Naive thymus-derived CD4-positive, alpha-beta T cell (primary cell): ENCODE results near the gene EYS. TPM values are rescaled to one million over a fixed set of nuclear protein-coding genes. Genes with fewer than 3 reads are reported as not detected.
"Not testable (repeated sequence)": the region's sequence is repeated elsewhere in the genome, so short reads cannot be mapped to it uniquely, and the experiment has no call there.

Experiments used
- ATAC-seq: fragments of 150-1000 bp; cut with Tn5 transposase; 2 replicates; pipeline ENCODE4 v1.10.0; 2021; ENCODE audit warnings: mild to moderate bottlenecking, moderate library complexity
- CTCF ChIA-PET: fragments of 350-600 bp; sonication (Branson Sonifier 250); formaldehyde crosslinking; loops from one replicate; lab custom pipeline; 2021; ENCODE audit warnings: antibody characterized with exemption; lab: Charles Lee
- POLR2A ChIA-PET: fragments of 350-600 bp; sonication (Branson Sonifier 250); formaldehyde crosslinking; loops from one replicate; lab custom pipeline; 2021; ENCODE audit warnings: antibody characterized with exemption, inconsistent platforms; lab: Charles Lee
- DNase-seq, 9 donors: peaks; one replicate each; pipeline versions ENCODE4 v3.0.0 to v3.0.0-alpha.2; 2020 to 2022; ENCODE audit warnings: mixed read lengths in 1 of 9
- H3K27ac ChIP-seq: one replicate; pipeline ENCODE4 v1.7.0; 2013; ENCODE audit warnings: mild to moderate bottlenecking, low read depth, low read length, moderate library complexity
- H3K27me3 ChIP-seq, 2 donors: one replicate each; pipeline ENCODE4 v1.7.0; 2013; ENCODE audit warnings: low read length in 2 of 2, mild to moderate bottlenecking in 2 of 2, moderate library complexity in 2 of 2; ENCODE audit not compliant: control insufficient read depth in 2 of 2, insufficient read depth in 2 of 2
- H3K36me3 ChIP-seq, 3 experiments: 1 replicate in 2 of 3; 2 replicates in 1 of 3; pipeline ENCODE4 v1.7.0; 2013; ENCODE audit warnings: low read length in 3 of 3, mild to moderate bottlenecking in 3 of 3, moderate library complexity in 1 of 3; ENCODE audit not compliant: insufficient read depth in 3 of 3, control insufficient read depth in 2 of 3
- H3K4me1 ChIP-seq, 2 donors: one replicate each; pipeline ENCODE4 v1.7.0; 2013; ENCODE audit warnings: low read length in 2 of 2, mild to moderate bottlenecking in 2 of 2, moderate library complexity in 1 of 2; ENCODE audit not compliant: control insufficient read depth in 2 of 2, insufficient read depth in 2 of 2
- H3K4me3 ChIP-seq: 2 replicates; pipeline ENCODE4 v1.7.0; 2013; ENCODE audit warnings: mild to moderate bottlenecking, low read length
- H3K9me3 ChIP-seq, 3 experiments: 1 replicate in 2 of 3; 2 replicates in 1 of 3; pipeline ENCODE4 v1.7.0; 2013; ENCODE audit warnings: low read length in 3 of 3; ENCODE audit not compliant: control insufficient read depth in 2 of 3
- H3K27ac Mint-ChIP-seq, 9 donors: one replicate each; pipeline ENCODE4 v1.8.0; 2020 to 2022; ENCODE audit warnings: mixed read lengths in 9 of 9, mild to moderate bottlenecking in 8 of 9, moderate library complexity in 5 of 9, inconsistent platforms in 2 of 9
- H3K27me3 Mint-ChIP-seq, 5 donors: one replicate each; pipeline ENCODE4 v1.8.0; 2021 to 2022; ENCODE audit warnings: mixed read lengths in 5 of 5, mild to moderate bottlenecking in 1 of 5
- H3K36me3 Mint-ChIP-seq, 5 donors: one replicate each; pipeline ENCODE4 v1.8.0; 2020 to 2022; ENCODE audit warnings: mixed read lengths in 5 of 5, mild to moderate bottlenecking in 3 of 5, inconsistent platforms in 1 of 5
- H3K4me1 Mint-ChIP-seq, 7 donors: one replicate each; pipeline ENCODE4 v1.8.0; 2020 to 2022; ENCODE audit warnings: mixed read lengths in 7 of 7, mild to moderate bottlenecking in 3 of 7, inconsistent platforms in 1 of 7
- H3K4me3 Mint-ChIP-seq, 10 donors: one replicate each; pipeline ENCODE4 v1.8.0; 2020 to 2022; ENCODE audit warnings: mild to moderate bottlenecking in 10 of 10, mixed read lengths in 10 of 10, moderate library complexity in 6 of 10, inconsistent platforms in 2 of 10
- H3K9me3 Mint-ChIP-seq, 11 donors: one replicate each; pipeline ENCODE4 v1.8.0; 2020 to 2022; ENCODE audit warnings: mixed read lengths in 11 of 11, mild to moderate bottlenecking in 4 of 11, inconsistent platforms in 1 of 11, moderate library complexity in 1 of 11
- intact Hi-C, 2 donors: fragments of 100-400 bp; cut with micrococcal nuclease; formaldehyde crosslinking; loops; one replicate each; pipeline ENCODE4 v1.15.1; 2023
- polyA plus RNA-seq, 2 donors: library from polyadenylated mRNA; unstranded; fragments of 300-500 nt; fragmentation: Illumina TruSeq; gene quantifications; one replicate each; pipeline ENCODE4 v1.2.3, GENCODE V29; 2021
- total RNA-seq, 6 experiments: library from RNA in 5 of 6; stranded (reverse) in 5 of 6; gene quantifications; 1 replicate in 5 of 6; 2 replicates in 1 of 6; pipeline ENCODE4 v1.2.3 and lab custom pipeline; 2021 to 2026

The EYS gene
- total and polyA plus RNA-seq, 7 experiments from 2014 or later = 0.07 to 0.21 (median 0.13) TPM; not detected in 4

GRCh38 chr6:65524232-65524631, 182.8 kb downstream of the EYS start:
- ATAC-seq = no peak
- Histone ChIP-seq H3K36me3 (no peaks in the 10 kb centered on the region), H3K27ac (no peak overlapping the region), H3K4me3 (no peak overlapping the region), H3K27me3 (no peaks in the 10 kb centered on the region), H3K9me3 (no peaks in the 10 kb centered on the region), H3K4me1 (no peaks in the 10 kb centered on the region)
- DNase-seq = no peak
- ChIA-PET CTCF (no interaction called here), POLR2A (no interaction called here)
- peaks cover 0 to 3% (median 0%) of the 10 kb centered on the region in 5 donors for H3K36me3 Mint-ChIP-seq
- H3K27ac Mint-ChIP-seq = no peak overlapping the region
- peaks cover under 1 to 29% (median 4%) of the 10 kb centered on the region in 11 donors for H3K9me3 Mint-ChIP-seq
- H3K27me3 Mint-ChIP-seq = no peaks in the 10 kb centered on the region
- intact Hi-C loops = no loop called here
- no peak overlapping the region for H3K4me3 Mint-ChIP-seq
- H3K4me1 Mint-ChIP-seq = no peaks in the 10 kb centered on the region

GRCh38 chr6:65505736-65506135, 201.3 kb downstream of the EYS start:
- H3K36me3 ChIP-seq = no peaks in the 10 kb centered on the region
- H3K9me3 ChIP-seq = no peaks in the 10 kb centered on the region
- Mint-ChIP-seq H3K4me1 (no peaks in the 10 kb centered on the region), H3K9me3 (peaks cover 0 to 33% (median 4%) of the 10 kb centered on the region in 11 donors), H3K4me3 (no peak overlapping the region), H3K27me3 (no peaks in the 10 kb centered on the region), H3K27ac (no peak overlapping the region), H3K36me3 (no peaks in the 10 kb centered on the region)
- no peaks in the 10 kb centered on the region for H3K4me1 ChIP-seq
- H3K27ac ChIP-seq = no peak overlapping the region
- H3K27me3 ChIP-seq = no peaks in the 10 kb centered on the region
- intact Hi-C loops = no loop called here
- POLR2A ChIA-PET = no interaction called here
- DNase-seq = no peak
- CTCF ChIA-PET = no interaction called here
- ATAC-seq = no peak
- H3K4me3 ChIP-seq = no peak overlapping the region

GRCh38 chr6:65501045-65501444, 206.0 kb downstream of the EYS start:
- no peaks in the 10 kb centered on the region for H3K36me3 Mint-ChIP-seq
- Histone ChIP-seq H3K4me1 (no peaks in the 10 kb centered on the region), H3K27me3 (no peaks in the 10 kb centered on the region), H3K27ac (no peak overlapping the region), H3K4me3 (no peak overlapping the region), H3K9me3 (no peaks in the 10 kb centered on the region), H3K36me3 (no peaks in the 10 kb centered on the region)
- no peak for DNase-seq
- ChIA-PET POLR2A (no interaction called here), CTCF (no interaction called here)
- no peak for ATAC-seq
- no peak overlapping the region for H3K27ac Mint-ChIP-seq
- no peaks in the 10 kb centered on the region for H3K27me3 Mint-ChIP-seq
- peaks cover 0 to 24% (median 4%) of the 10 kb centered on the region in 11 donors for H3K9me3 Mint-ChIP-seq
- H3K4me1 Mint-ChIP-seq = no peaks in the 10 kb centered on the region
- intact Hi-C loops = no loop called here
- H3K4me3 Mint-ChIP-seq = no peak overlapping the region

- H3K4me3 Mint-ChIP-seq, H3K4me1 ChIP-seq, H3K4me1 Mint-ChIP-seq, H3K27ac ChIP-seq, H3K36me3 Mint-ChIP-seq, intact Hi-C loops, POLR2A ChIA-PET, ATAC-seq, H3K27ac Mint-ChIP-seq, H3K27me3 Mint-ChIP-seq, H3K27me3 ChIP-seq, H3K9me3 ChIP-seq, H3K36me3 ChIP-seq, H3K4me3 ChIP-seq, DNase-seq, CTCF ChIA-PET: not testable (repeated sequence)
- H3K9me3 Mint-ChIP-seq = peaks cover 0 to 12% (median 4%) of the 10 kb centered on the region in 11 donors
These were observed 223.4 kb downstream of the EYS start for GRCh38 chr6:65483652-65484051.

GRCh38 chr6:65469650-65470049, 237.4 kb downstream of the EYS start:
- H3K4me3 ChIP-seq = no peak overlapping the region
- ChIA-PET POLR2A (no interaction called here), CTCF (no interaction called here)
- no peaks in the 10 kb centered on the region for H3K9me3 ChIP-seq
- intact Hi-C loops = no loop called here
- H3K4me3 Mint-ChIP-seq = no peak overlapping the region
- no peak overlapping the region for H3K27ac ChIP-seq
- no peaks in the 10 kb centered on the region for H3K27me3 ChIP-seq
- H3K4me1 Mint-ChIP-seq = no peaks in the 10 kb centered on the region
- ATAC-seq (no peak), DNase-seq (no peak)
- H3K9me3 Mint-ChIP-seq = peaks cover 0 to 16% (median 4%) of the 10 kb centered on the region in 11 donors
- H3K36me3 Mint-ChIP-seq = no peaks in the 10 kb centered on the region
- H3K27me3 Mint-ChIP-seq = no peaks in the 10 kb centered on the region
- H3K36me3 ChIP-seq = no peaks in the 10 kb centered on the region
- H3K27ac Mint-ChIP-seq = no peak overlapping the region
- no peaks in the 10 kb centered on the region for H3K4me1 ChIP-seq

- no peak overlapping the region for H3K27ac Mint-ChIP-seq
- no peak for ATAC-seq
- ChIA-PET CTCF (no interaction called here), POLR2A (no interaction called here)
- Histone ChIP-seq H3K4me1 (no peaks in the 10 kb centered on the region), H3K9me3 (no peaks in the 10 kb centered on the region), H3K36me3 (no peaks in the 10 kb centered on the region), H3K27me3 (no peaks in the 10 kb centered on the region), H3K4me3 (no peak overlapping the region), H3K27ac (no peak overlapping the region)
- H3K36me3 Mint-ChIP-seq = no peaks in the 10 kb centered on the region
- no peak overlapping the region for H3K4me3 Mint-ChIP-seq
- DNase-seq = no peak
- H3K27me3 Mint-ChIP-seq = no peaks in the 10 kb centered on the region
- no peaks in the 10 kb centered on the region for H3K4me1 Mint-ChIP-seq
- H3K9me3 Mint-ChIP-seq = peaks cover 0 to 20% (median 4%) of the 10 kb centered on the region in 11 donors
- intact Hi-C loops = no loop called here
These were observed 238.7 kb downstream of the EYS start for GRCh38 chr6:65468307-65468706.

GRCh38 chr6:65461121-65461520, 245.9 kb downstream of the EYS start:
- ChIA-PET POLR2A (no interaction called here), CTCF (no interaction called here)
- no peak overlapping the region for H3K27ac Mint-ChIP-seq
- ATAC-seq (no peak), DNase-seq (no peak)
- intact Hi-C loops = no loop called here
- Histone ChIP-seq H3K4me1 (no peaks in the 10 kb centered on the region), H3K27me3 (no peaks in the 10 kb centered on the region), H3K27ac (no peak overlapping the region), H3K4me3 (no peak overlapping the region), H3K36me3 (no peaks in the 10 kb centered on the region), H3K9me3 (peaks cover 0 to 6% (median 0%) of the 10 kb centered on the region in 3 experiments)
- no peaks in the 10 kb centered on the region for H3K4me1 Mint-ChIP-seq
- H3K27me3 Mint-ChIP-seq = no peaks in the 10 kb centered on the region
- no peaks in the 10 kb centered on the region for H3K36me3 Mint-ChIP-seq
- no peak overlapping the region for H3K4me3 Mint-ChIP-seq
- peaks cover 0 to 23% (median 4%) of the 10 kb centered on the region in 11 donors for H3K9me3 Mint-ChIP-seq
